Stimulated activated CD4-positive, alpha-beta T cell treated with anti-CD3 and anti-CD28 coated beads, Interleukin-12 subunit alpha, Interleukin-12 subunit beta, amount 100 ng/mL, for 48 hours (primary cell): ENCODE results near the gene NFIC.
"Not testable (repeated sequence)": the region's sequence is repeated elsewhere in the genome, so short reads cannot be mapped to it uniquely, and the experiment has no call there.

Experiments
- DNase-seq, 3 donors: peaks; one replicate each; pipeline ENCODE4 v3.0.0-alpha.2; 2020; ENCODE audit warnings: low read depth in 2 of 3, low spot score in 1 of 3

NFIC gene

DNA sequence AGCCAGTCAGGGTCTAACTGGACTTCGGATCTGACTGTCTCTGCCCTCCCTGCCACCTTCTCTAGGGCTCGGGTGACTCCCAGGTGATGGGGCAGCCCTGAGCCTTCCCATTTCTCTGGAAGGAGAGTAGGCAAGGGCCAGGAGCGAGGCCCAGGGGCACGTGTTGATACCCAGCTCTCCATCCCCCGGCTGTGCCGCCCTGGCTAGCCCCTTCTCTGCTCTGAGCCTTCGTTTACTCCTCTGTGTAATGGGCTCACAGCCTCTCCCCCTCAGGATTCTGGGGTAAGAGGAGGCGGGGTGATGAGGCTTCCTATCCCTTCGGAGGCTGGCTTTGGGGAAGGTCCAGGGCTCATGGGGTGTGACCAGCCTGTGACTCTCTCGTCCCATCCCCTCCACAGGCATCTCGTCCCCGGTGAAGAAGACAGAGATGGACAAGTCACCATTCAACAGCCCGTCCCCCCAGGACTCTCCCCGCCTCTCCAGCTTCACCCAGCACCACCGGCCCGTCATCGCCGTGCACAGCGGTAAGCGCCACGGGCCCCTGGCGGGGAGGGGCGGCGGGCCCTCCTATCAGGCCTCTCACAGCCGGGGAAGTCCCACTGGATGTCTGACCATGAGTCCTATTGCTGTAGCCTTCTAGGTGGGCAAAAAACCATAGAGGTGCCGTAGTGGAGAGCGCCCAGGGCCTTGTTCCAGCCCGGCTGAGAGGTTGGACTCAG, 82.4 kb downstream of the NFIC start:
- no peak for DNase-seq

- DNase-seq: no peak
These were observed 84.5 kb downstream of the NFIC start for GRCh38 chr19:3450796-3451411.

GRCh38 chr19:3451451-3451866, 85.1 kb downstream of the NFIC start:
- no peak for DNase-seq

- DNase-seq: no peak
These were observed 86.0 kb downstream of the NFIC start for GRCh38 chr19:3452171-3452941.

GRCh38 chr19:3452942-3453214, 86.5 kb downstream of the NFIC start:
- not testable (repeated sequence) for DNase-seq

GRCh38 chr19:3453840-3454239, 87.5 kb downstream of the NFIC start:
- DNase-seq: no peak

DNA sequence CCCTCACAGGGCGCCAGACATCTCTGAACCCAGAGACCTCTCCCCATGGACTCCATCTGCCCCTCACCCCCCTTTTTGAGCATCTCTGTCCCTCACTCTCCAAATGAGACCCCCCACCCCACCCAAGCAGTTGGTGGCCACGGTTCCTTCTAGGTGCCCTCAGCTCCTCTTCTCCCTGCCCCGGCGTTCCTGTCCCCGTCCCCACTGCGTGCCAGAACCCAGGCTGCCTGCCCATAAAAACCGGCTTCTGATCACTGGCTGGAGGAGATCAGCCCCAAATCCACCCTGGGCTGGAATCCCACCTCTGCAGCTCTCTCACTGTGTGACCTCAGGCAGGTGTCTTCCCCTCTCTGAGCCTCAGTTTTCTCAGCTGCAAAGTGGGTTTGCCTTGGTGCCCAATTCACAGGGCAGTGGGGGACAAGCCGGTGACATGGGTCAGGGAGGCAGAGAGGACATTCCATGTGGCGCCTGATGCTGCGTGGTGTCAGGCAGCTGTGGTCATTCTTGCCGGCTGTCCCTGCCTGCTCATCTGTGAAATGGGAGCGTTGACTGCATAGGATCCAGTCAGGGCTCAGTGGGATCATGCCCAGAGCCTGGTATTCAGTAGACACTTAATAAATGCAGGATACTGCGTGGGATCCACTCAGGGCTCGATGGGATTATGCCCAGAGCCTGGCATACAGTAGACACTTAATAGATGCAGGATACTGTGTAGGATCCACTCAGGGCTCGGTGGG, 88.4 kb downstream of the NFIC start:
- DNase-seq: no peak

GRCh38 chr19:3455393-3455955, 89.1 kb downstream of the NFIC start:
- no peak for DNase-seq

DNA sequence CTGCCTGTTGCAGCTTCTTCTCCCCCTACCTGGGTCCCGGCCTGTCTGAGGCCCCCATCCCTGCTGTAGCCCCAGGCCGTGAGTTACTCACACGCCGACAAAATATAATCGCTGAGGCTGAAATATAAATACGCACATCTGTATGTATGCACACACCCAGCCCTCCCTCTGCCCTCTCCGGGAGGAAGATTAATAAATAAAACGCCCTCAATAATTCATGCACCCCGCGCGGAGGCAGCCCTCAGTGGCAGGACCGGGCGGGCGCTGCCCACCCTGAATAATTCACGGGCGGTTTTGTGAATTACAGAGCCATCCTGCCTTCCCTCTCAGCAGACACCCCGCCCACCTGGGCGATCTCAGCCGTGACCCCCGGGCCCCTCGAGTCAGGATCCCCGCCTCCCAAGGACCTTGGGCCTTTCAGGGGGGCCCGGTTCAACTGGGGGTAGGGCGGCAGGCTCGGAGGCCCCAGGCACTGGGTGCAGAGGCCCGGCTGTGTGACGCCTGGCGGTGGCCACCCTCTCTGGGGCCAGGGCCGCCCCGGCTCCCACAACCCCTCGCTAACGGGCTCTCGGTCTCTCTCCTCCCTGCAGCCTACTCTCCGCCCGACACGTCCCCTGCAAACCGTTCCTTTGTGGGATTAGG, 89.7 kb downstream of the NFIC start:
- DNase-seq: no peak

- no peak for DNase-seq
These were observed 90.6 kb downstream of the NFIC start for GRCh38 chr19:3456925-3457527.

- DNase-seq: no peak
These were observed 91.3 kb downstream of the NFIC start for GRCh38 chr19:3457528-3458228.

- DNase-seq: no peak
These were observed 92.1 kb downstream of the NFIC start for GRCh38 chr19:3458229-3459088.

GRCh38 chr19:3459089-3459881, 92.9 kb downstream of the NFIC start:
- no peak for DNase-seq

- DNase-seq: no peak
These were observed 93.7 kb downstream of the NFIC start for GRCh38 chr19:3459965-3460582.

DNA sequence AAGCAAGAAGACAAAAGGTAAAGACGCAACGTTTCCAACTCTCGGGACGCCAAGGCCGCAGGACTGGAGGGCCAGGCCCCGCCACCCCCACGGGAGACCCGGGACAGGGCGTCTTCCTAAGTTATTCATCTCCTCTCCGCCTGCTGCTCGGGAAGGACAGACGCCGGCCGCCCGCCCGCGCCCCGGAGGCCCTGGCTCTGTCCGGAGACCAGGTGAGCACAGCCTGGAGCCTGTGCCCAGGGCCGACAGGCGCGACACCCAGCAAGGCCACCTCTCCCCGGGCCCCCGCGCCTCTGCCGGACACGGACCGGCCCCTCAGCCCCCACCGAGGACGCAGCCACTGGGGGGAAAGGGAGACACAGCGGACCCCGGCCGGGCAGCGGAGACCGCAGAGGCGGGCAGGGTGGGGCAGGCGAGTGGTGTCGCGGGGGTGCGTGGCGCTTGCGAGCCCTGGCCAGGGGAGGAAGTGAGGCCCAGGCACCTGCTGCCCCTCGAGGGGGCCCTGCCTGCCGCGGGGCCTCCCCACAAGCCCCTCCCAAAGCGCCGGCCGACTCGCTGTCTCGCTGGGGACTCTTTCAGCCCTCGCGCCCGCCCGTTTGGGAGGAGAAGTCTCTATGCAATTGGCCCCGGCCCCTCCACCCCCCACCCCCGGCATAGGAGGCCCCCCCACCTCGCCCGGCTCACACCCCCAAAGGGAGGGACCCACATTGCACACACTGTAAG, 96.8 kb downstream of the NFIC start:
- DNase-seq: no peak

- DNase-seq: no peak
These were observed 97.6 kb downstream of the NFIC start for GRCh38 chr19:3463714-3464586.
